Cardiac septum (tissue), 1 donor: ENCODE data around the gene STRIT1. TPM values are rescaled to one million over a fixed set of nuclear protein-coding genes. Genes with fewer than 3 reads are reported as not detected.

Source experiments
- DNase-seq: peaks from one replicate; pipeline ENCODE4 v3.0.0-alpha.2; 2020; ENCODE audit warnings: low spot score
- intact Hi-C: fragments of 100-400 bp; cut with DNase I; formaldehyde crosslinking; loops from one replicate; pipeline ENCODE4 v1.14.0; 2022
- long read RNA-seq: library from polyadenylated mRNA; unstranded; transcript quantifications from one replicate; pipeline ENCODE4 v2.0.0, GENCODE V29; 2021
- total RNA-seq: library from RNA; stranded (reverse); fragmentation: NEBNext Ultra II Directional; extraction: Animal tissue kit (Norgen Biotek cat#: 25700); gene quantifications from one replicate; pipeline ENCODE4 v1.2.1, GENCODE V29; 2021
- donor health status: DM: no; HTN: no; CAD: no.

STRIT1 gene
- 4.8 TPM for total RNA-seq
- long read RNA-seq, partial matches to known transcripts = 0 of 3 reads
- long read RNA-seq, other reads (novel, unspliced or antisense) = 0 of 3 reads

- DNase-seq = no peak
- intact Hi-C loops = no loop called here
Observed at GRCh38 chr3:155293516-155293915, at the start of gene STRIT1. TSS of gene STRIT1 (minus strand) at chr3:155293683.

GRCh38 chr3:155342344-155342743 is 48.9 kb upstream of the STRIT1 start:
- no peak for DNase-seq

GRCh38 chr3:155339052-155339451 is 45.6 kb upstream of the STRIT1 start:
- intact Hi-C loops = no loop called here
- no peak for DNase-seq

More at GRCh38 chr3:155342344-155342743, 48.9 kb upstream of the STRIT1 start:
- intact Hi-C loops = no loop called here

- intact Hi-C loops = no loop called here
Observed at GRCh38 chr3:155335724-155336354, 42.4 kb upstream of the STRIT1 start.

GRCh38 chr3:155334914-155335723 is 41.6 kb upstream of the STRIT1 start:
- DNase-seq = no peak
- intact Hi-C loops = no loop called here

More at GRCh38 chr3:155335724-155336354, 42.4 kb upstream of the STRIT1 start:
- no peak for DNase-seq

DNA sequence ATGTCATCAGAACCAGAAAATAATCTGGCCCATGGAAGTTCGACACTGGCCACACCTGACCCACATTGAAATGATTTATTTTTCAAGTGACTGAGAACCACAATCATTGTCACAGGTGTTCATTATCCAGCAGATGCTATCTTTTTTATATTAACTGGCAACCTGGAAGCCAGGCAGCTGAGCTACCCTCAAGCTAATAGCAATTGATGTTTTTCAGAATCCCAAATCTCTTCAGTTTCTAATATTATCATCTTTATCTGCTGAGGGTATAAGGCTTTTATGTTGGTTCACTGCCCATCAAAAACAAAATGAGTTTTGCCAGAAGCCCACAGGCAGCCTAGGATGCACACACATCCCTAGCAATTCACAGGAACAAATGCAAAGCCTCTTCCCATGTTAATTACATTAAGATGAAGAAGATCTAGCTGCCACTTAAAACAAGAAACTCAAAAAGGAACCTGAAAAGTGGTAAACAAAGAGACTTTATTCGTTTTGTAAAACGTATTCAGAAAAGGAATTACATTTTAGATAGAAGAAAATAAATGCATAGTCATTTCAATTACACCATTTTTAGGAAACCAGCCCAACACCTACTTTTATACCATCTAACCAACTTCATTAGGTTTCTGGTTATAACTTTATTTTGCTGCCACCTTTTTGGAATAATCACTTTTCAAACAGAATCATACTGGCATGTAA is 40.9 kb upstream of the STRIT1 start:
- DNase-seq = no peak
- intact Hi-C loops = no loop called here

DNA sequence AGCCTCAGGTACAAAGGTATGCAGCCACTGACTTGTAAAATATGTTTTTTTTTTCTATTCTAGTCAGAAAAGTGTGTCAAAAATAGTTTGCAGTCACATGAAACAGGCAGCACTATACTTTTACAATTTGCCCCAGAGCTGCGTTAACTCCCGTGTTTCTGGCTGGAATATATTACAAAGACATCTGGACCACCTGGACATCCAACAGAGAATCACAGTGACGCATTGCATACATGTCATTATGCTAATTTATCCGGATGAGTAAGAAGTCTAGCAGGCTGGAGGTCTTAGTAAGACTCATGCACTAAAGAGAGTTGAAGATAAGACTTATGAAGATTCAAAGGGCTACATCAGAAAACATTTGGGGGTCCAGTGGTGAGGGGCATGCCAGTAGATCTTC is 39.2 kb upstream of the STRIT1 start:
- intact Hi-C loops = no loop called here
- no peak for DNase-seq

- no peak for DNase-seq
- intact Hi-C loops = no loop called here
Observed at GRCh38 chr3:155331078-155331477, 37.6 kb upstream of the STRIT1 start.

- intact Hi-C loops = no loop called here
- no peak for DNase-seq
Observed at GRCh38 chr3:155330370-155330769, 36.9 kb upstream of the STRIT1 start.

GRCh38 chr3:155329513-155330048 is 36.1 kb upstream of the STRIT1 start:
- no peak for DNase-seq
- intact Hi-C loops = no loop called here

- no peak for DNase-seq
- intact Hi-C loops = no loop called here
Observed at GRCh38 chr3:155327871-155328270, 34.4 kb upstream of the STRIT1 start.

DNA sequence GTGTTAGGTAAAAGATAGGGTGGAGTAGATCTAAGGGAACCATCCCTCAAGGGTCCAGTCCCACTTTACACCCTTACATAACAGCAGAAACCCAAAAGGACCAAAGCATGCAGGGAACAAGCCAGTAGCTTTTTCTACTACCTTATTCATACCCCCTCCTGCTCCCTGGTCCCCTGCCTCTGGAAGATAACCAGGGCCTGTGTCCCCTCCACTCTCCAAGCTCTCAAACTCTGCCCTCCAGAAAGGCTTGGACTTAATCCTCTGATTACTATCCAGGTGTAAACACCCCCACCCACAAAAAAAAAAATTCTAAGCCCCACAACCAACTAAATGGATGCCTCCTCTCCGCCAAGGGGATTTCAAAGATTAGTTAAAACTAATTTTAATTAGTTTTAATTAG is 33.9 kb upstream of the STRIT1 start:
- DNase-seq = no peak
- intact Hi-C loops = no loop called here

- intact Hi-C loops = no loop called here
- no peak for DNase-seq
Observed at GRCh38 chr3:155326901-155327300, 33.4 kb upstream of the STRIT1 start.

DNA sequence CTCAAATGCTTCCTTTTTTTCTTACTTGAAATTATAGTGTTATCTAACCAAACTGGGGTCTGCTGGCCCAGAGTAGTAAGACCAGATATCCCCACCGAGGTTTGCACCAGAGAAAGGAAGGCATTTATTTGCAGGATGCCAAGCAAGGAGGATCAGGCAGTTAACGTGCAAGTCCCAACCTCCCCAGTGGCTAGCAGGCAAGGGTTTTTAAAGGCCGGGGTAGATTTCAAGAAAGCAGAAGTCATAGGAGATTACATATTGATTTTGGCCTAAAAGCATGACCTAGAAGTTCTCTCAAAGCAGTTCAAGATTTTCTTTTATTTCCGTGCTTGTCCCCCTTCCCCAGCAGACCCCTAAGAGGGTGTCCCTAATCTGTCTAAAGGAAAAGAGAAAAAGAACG is 32.8 kb upstream of the STRIT1 start:
- intact Hi-C loops = no loop called here
- no peak for DNase-seq

DNA sequence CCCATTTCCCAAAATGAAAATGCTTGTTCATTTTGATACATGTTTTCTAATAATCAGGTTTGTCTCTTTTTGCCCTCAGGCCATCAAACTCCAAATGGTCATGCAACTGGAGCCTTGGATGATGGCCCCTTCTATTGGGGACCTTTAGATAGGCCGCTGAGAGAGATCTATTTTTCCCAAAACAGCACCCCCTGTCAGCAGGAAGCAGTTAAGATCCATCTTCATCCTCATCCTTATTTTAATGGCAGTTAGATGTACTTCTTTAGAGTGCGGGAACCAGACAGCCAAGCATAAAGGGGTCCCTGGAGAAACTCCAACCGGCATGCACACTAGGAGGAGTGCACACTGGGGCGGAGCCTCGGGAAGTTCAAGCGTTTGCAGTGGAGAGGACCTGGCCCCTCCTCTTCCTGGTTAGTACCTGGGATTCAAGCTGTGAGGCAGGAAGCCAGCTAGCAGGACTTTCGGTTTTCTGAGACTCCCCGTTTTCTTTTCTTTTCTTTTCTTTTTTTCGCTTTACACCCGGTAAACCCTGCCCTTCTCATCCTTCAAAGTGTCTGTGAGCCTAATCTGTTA is 31.9 kb upstream of the STRIT1 start:
- no peak for DNase-seq
- intact Hi-C loops = no loop called here

- no peak for DNase-seq
Observed at GRCh38 chr3:155323063-155323666, 29.7 kb upstream of the STRIT1 start.

DNA sequence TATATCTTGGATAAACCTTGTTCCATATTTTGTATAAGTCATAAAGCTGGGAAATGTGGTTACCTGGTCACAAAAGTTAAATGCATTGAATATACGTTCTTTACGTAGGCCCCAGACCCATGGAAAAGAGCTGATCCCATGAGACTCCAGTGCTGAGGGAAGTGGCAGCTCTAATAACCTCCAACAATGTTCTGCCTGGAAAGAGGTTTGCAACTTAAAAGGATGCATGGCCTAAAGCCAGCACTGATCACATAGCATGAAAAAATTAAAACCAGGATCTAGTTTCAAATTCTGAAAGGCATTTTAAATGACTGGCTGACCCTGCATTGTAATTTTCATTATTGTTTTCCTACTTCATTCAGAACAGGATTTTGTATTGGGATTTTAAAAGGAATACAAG is 27.9 kb upstream of the STRIT1 start:
- no peak for DNase-seq
- intact Hi-C loops = loop anchor here (5.0 kb wide), 2 partner anchors 564 to 984 kb away; no protein-coding TSS in a partner anchor

More at GRCh38 chr3:155323063-155323666, 29.7 kb upstream of the STRIT1 start:
- intact Hi-C loops = loop anchor here (5.0 kb wide), 2 partner anchors 566 to 986 kb away; no protein-coding TSS in a partner anchor

GRCh38 chr3:155320934-155321333 is 27.5 kb upstream of the STRIT1 start:
- intact Hi-C loops = loop anchor here (5.0 kb wide), 2 partner anchors 564 to 984 kb away; no protein-coding TSS in a partner anchor
- no peak for DNase-seq

- intact Hi-C loops = no loop called here
- no peak for DNase-seq
Observed at GRCh38 chr3:155318740-155319139, 25.3 kb upstream of the STRIT1 start.
